HK-2 (cell line): Measurements from ENCODE around the gene STK32C.

ENCODE experiments used
- DNase-seq: peaks from one replicate; pipeline ENCODE4 v3.0.0-alpha.2; 2018; ENCODE audit not compliant: unreplicated experiment

STK32C gene

DNA sequence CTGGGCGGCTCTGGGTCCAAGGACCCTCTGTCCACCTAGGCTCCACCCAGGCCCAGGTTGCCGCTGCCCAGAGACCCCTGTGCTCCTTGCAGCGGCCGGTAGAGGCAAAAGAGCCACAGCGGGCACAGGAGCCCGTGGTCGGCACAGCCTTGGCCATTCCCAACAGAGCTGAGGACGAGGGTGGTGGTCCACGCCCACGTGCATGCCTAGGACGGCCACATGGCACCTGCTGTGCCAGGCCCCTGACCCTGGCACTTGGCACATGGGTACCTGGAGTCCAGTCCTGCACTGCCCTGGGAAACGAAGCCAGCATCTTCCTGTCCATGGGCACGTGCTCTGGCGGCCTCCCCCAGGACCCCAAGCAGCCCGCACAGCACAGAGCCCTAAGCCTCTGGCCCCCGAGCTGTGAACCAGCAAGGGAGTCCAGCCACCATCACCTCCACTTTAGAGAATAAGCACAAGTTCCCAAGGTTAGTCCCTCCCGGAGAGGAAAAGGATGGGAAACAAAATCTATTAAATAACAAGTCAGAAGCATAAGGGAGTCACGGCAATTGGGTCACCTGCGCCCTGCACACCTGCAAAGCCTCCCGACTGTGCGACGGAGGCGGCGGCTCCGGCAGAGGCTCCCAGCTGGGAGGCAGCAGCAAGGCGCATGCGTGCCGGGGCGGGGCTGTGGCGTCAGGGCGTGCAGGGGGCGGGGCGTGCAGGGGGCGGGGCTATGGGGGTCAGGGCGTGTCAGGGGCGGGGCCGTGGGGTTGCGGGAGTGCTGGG, 59.1 kb downstream of the STK32C start:
- peak; percentile 76 for DNase-seq

DNA sequence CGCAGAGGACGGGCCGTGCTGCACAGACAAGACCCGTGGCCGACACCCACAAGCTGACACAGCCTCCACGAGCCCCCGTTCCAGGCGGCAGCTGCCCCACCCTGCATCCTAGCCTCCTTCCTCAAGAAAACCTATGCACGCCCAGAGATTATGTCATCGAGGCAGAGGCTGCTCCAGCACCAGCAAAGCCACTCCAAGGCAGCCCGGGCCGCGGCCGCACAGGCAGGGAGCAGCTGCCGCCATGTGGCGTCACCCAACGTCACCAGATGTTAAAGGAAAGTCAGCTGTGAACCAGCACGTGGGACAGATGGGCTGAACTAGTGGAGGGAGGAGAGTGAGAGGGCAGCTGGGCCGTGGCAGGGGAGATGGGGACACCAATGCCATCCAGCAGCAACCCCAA, 59.8 kb downstream of the STK32C start:
- DNase-seq, result no peak

DNA sequence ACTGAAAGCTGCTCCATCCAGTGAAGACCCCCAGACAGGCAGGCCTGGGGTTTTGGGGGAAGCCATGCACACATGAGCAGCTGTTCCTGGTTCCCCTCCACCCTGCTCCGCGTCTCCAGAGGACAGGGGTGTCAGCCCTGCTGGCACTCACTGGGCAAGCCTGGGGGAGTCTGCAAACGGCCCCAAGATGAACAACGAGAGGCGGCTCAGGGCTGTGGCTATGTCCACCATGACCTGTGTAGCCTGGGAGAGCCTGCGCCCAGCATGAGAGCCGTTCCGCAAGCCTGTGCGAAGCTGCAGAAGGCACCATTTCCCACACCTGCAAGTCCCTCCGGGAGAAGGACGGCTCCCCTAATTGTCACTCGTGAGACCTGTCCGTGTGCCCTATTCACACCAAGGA, 61.5 kb downstream of the STK32C start:
- no peak for DNase-seq

DNA sequence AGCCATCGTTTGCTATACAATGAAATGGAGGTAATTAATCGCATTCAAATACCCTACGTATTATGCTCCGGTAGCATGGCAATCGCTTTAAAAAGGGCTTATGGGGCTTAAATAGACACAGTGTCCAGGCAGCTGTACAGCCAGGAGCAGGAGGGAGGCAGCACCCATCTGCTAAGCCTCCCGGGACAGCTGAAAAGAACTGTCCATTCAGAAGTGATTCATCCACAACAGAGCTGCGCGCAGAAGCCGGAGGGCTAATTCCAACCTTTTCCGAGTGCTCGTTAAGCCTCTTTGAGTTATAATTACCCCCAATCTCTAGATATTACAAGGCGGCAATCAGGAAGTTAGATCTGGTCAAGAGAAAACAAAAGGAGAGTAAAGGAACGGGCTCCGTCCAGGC, 62.7 kb downstream of the STK32C start:
- DNase-seq, result no peak

DNA sequence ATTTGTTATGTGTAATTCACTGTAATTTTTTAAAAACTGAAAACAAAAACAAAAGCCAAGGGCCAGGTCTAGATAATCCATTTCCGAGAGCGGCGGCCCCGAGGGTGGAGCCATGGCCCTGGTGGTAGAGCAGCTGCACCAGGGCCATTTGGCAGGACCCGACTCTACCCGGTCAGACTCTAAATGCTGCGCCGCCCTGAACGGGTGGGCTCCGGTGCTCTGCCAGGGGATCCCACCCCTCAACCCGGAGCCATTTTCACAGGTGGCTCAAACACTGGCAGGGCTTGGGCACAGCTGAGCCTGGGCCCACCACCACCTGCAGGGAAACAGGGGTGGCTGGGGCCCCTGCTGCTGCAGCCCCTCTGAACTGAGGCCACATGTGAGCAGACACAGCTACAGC, 64.1 kb downstream of the STK32C start:
- DNase-seq, result no peak

DNA sequence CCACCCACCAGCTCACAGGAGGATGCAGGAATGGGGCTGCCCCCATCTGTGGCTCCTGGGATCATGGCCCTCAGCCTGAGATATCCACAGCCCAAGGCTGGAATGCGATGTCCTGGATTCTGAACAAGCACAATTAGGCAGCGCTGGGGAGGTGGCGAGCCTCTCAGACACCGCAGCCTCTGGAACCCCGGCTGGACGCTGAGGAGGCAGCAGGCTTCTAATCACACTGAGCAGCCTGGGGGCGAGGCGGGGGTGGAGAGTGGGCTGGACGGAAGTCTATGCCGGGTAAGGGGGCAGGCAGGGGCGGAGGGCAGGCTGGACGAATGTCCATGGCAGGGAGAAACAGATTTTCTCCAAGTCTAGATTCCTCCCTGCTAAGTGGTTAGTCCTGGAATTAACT, 64.6 kb downstream of the STK32C start:
- no peak for DNase-seq

DNA sequence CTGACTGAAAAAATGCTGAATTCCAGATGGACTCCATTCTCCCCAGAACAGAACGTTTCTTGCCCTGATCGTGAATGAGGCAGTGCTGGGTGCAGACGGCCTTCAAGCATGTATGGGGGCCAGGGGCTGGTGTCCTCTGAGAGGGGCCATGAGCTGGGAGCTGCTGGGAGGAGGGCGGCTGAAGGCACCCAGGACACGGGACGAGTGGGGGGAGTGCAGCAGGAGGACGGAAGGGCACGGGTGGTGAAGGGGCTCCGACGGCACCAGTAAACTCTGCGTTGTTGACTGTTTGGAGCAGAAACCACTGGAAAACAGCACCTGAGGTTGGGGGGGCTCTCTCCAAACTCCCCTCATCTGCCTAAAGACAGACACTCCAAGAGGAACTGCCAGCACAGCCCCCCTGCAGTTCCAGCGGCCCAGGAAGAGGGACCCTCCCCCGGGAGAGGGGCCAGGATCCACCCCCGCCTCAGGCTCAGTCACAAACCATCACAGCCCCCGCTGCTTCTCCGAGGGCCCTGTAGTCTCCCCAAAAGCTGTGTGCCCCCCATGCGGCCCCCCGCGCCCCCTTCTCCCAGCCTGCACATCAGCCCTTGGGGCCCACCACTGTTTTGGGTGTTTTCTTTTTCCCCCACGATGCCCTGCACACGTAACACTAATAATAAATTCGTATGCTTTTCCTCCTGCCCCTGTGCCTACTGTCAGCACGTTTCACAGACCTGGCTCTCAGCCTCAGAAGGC, 65.5 kb downstream of the STK32C start:
- DNase-seq, result no peak

DNA sequence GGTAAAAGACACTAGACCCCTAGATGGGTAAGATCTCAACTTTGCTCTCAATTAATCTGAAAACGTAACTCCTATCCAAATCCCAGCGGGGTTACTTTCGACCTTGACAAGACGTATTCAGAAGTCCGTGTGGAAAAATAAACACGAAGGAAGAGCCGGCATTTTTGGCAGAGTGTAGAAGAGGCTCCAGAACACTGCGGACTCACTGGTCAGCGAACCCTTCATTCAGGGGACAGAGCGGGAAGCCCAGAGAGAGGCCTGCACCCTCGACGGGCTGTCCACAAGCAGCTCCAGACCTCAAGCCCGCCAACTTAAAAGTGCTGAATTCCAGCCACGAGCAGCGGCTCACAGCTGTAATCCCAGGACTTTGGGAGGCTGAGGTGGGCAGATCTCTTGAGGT, 66.3 kb downstream of the STK32C start:
- no peak for DNase-seq

DNA sequence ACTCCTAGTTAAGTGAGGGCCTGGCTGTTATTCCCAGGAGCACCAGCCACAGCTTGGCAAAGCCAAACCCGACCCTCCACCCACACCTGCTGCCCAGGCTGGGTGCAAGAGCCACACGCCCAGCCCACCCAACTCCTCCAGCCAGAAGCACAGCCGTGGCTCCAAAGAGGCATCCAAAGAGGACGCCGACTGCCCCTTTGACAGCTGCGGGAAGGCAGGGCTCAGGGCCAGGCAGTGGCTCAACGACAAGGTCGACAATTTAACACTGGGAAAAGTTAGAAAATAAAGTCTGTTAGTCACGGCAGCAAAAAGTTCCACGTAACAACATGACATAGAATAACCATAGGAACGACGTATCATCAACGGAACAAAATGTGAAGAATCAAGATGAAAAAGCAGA, 66.7 kb downstream of the STK32C start:
- DNase-seq, result no peak

DNA sequence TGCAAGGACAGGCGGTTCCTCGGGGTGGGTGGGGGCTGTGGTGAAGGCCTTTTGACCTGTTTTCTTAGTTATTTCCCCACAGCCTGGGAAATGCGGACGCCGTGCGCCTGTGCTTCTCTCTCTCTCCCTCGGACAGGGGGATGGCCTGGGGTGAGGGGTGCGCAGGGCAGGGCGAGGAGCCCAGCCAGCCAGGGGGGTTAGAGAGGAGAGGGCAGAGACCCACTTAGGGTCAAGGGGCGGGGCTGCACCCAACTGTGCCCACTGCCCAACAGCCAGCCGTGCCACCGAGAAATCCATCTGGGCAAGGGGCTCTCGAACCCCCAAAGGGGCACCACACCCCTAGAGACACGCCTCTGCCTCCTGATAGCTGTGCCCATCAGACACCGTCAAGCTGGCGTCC, 67.2 kb downstream of the STK32C start:
- no peak for DNase-seq

DNA sequence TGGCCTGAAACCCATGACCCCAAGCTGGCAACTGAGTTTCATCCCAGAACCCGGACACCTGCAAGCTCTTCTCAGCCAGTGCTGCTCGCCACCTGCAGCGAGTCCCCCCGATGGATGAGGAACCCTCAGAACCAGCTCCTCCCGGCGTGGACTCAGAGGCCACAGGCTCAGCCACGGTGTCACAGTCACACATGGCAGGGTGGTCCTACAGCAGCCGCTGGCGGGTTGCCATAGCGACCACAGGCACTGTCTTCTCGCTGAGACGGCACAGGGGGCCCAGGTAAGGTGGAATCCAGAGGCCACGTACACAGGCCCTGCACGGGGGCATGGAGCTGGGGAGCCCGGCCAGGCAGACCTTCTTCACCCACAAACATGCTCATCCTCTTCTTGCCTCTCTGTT, 67.6 kb downstream of the STK32C start:
- no peak for DNase-seq

DNA sequence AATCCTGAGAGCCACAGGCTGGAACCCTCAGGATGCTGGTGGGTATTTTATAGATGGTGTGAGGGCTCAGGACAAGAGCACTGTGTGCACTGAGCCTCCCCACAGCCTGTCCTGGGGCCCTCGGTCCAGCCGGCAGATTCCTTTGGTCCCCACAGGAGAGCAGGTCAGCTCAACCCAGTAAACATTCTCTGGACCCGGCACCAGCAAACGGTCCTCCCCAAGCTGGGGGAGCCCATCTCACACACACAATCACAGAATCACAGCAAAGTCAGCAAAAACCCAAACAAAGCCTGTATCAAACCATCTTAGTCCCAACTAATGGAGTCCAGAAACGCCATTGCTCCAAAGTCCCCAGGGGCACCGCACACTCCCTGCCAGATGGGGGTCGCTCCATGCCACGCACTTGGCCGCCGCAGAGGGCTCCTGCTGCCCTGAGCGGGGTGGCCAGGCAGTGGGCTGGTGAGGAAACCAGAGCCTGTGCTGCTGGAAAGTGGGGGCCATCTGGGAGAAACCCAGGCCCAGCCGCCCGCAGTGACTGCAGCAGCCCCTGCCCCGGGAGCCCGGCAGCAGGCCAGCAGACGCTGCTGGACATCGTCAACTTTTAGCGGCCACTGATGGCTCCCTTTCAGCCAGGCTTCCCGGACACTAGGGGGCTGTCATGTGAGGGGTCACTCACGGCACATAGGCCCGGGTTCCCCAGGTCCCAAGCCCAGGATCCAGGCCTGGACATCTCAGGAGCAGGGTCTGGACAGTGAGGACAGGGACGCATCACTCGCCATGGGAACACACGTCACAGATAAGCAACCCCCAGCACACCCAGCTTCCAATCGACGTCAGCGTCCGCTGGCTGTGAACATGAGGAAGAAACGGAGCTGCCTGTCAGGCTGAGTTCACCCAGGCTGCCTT, 68.4 kb downstream of the STK32C start:
- DNase-seq, result no peak

DNA sequence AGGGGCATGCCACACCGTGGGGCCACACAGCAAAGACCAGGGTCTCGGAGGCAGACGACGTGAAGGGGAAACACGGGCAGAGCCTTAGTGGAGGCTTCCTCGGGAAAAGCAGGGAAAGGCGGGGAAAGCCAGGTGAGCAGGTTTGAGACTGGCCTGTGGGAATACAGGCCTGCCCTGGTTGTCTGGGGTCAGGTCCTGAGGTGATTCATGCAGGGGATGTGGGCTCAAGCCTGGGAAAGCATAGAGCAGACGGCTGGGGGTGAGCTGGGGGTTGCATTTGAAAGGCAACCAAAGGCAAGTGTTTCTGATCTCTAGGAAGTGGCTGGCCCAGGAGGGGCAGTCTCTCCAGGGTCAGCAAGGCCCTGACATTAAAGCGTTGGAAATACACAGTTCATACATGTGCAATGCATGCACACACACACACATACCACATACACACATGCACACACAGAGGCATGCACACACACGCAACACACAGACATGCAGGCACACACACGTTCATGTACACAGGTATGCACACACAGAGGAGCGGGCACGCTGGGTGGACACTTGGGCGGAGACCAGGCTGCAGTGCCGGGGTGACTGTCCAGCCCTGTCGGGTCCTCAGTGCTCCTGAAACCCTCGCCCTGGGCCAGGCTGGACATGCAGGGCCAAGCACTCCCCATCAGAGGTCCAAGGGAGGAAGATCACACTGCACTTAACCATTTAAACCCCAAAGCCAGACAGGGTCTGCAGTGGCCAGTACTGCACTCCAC, 69.2 kb downstream of the STK32C start:
- no peak for DNase-seq

DNA sequence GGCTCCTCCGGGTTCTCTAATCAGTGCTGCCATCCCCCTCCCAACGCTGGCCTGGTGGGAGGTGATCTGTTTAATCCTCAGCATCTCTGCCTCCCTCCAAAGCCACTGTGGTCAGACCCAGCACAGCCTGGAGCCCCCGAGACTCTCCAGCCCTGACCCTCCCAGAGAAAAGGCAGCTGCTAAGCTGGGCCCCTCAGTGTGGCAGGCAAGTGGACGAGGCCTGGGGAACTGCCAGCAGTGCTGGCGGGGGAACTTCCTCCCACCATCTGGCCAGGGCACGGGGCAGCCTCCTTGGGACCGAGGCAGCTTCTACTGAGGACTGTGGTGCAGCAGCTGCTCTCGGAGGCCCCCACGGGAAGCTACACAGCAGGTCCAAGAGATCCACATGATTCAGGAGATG, 69.9 kb downstream of the STK32C start:
- DNase-seq, result no peak

DNA sequence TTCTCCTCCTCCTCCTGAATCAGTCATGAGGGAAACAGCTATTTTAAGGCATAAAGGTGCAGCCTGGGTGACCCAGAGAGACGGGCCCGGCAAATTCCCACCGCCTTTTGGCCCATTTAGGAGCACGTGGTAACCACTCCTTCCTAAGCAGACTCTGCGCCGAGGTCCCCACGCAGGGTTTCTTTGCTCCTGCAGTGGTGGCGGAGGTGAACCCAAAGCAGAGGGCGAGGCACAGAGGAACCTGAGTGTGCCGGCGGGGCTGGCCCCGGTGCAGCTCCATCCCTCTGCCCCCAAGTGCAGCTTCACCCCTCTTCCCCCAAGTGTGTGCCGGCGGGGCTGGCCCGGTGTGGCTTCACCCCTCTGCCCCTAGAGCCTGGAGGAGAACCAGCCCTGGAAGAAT, 70.4 kb downstream of the STK32C start:
- DNase-seq, result no peak

DNA sequence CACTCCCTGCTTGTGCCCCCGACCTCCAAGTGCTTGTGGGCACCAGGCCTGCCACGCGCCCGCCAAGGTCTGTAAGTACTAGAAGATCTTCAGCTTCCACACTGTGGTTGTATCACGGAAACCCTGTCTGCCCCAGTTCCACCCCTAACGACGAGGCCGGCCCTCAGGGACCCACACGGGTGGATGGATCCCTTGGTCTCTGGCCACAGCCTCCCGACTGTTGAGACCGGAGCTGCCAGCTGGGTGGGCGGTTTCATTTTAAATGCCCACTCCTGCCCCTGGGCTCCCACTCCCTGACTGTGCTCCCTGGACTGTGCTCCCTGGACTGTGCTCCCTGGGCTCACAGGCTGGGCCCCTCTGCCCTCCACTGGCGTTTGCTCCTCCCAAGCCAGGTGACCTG, 70.9 kb downstream of the STK32C start:
- DNase-seq, result no peak

DNA sequence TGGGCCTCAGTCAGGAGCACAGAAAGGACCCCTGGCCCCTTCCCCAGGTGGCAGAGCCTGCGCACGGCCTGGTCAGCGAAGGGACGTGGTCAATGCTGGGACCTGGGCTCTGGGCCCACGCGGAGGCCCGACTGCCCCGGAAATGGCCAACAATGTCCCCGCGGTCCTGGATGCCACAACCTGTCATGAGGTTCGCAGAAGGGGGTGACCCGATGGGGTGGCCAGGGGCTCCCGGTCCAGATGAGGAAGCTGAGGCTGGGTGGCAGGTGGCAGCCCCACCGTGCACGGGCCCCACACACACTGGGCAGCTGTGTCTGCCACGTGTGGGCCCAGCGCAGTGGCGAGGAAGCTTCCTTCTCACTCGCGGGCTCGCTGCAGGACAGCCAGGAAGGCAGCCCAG, 71.6 kb downstream of the STK32C start:
- DNase-seq, result no peak

DNA sequence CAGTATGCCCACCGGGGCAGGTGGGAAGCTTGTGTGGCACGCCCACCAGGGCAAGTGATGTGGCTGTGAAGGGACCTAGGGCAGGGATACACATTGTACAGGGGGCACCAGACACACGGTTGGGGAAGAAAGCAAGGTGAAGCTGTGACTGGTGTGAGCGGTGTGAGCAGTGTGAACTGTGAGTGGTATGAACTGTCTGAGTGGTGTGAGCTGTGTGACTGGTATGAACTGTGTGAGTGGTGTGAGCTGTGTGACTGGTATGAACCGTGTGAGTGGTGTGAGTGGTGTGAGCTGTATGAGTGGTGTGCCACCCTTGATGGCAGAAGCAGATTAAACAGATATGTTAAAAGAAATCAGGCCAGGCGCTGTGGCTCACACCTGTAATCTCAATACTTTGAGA, 72.9 kb downstream of the STK32C start:
- DNase-seq, result no peak

DNA sequence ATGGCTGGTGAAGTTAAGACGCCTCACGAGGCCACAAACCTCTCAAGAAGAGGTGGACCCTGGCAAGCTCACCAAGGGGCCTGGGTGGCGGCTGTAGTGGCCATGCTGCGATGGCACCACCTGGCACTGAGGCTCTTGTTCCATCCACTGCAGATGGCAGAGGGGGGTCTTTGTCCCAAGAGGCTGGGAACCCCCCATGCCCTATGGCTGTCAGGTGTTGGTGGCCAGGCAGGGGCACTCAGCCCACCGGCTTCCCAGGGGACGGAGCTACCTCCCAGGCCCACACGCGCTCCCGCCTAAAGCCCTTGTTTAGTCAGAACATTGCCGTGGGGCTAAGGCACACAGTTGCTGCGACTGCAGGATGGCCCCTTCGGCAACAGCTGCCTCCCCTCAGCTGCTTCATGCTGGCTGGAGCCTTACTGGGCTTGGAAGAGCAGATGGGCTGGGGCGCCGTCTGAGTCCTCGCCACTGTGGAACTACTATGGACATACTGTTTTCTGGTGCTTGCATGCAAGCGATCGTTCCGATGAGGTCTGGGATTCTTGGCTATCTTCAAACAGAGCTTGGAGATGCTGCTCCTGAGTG, 74.2 kb downstream of the STK32C start:
- no peak for DNase-seq

DNA sequence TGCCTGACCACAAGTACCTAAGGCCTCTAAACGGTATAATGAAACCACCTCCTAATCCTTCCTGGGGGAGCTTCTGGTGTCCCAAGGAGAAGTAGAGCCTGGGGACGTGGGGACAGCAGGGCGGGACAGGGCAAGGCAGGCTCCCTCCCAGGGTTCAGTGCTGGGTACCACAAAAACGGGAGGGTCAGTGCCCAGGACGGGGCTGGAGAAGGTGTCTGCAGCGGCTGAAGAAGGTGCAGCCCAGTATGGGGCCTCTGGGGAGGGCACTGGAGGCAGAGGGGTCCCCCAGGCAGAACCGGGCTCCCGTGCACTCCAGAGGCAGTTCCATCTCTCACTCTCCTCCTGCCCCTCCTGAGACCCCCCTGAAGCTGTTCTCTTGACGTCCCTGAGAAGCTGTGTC, 74.8 kb downstream of the STK32C start:
- no peak for DNase-seq
